ENCODE results near the gene GFOD2.

DNA sequence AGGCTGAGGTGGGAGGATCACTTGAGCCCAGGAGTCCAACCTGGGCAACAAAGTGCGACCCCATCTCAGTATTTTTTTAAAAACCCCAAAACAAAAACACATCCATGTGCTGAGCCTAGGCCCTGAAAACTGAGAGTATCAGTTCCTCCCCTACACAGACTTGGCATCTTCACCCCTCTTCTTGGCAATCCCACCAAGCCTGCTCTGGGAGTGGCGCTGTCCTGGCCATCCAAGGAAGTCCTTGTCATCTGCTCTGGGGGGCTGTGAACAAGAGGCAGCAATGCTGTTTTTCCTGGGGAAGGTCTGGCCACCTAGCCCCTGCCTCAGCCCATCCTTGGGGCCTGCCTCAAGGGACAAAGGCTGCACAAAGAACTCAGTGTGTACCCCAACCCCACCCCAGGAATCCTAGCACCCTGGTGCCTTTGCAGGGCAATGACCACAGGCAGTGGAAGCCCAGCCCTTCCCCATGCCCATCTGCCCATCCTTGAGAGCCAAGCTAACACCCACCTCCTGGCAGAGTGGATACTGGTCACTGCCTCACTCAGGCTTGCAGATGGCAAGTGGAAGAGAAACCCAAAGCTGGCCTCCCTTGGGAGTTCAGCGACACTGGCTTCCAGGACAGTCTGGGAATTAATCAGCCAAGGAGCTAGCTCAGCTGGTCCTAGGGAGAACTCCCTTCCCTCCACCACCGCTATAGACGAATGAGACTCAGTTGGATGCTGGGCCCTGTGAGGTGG lies 14.8 kb upstream of the GFOD2 start:
- TF ChIP-seq POLR2A (IDR thresholded peaks at IDR 0.05; ENCODE audit: low read depth, low read length) (no peak), EZH2 (IDR thresholded peaks at IDR 0.05; ENCODE audit: borderline replicate concordance, low read depth, low read length, severe bottlenecking) (no peak), POLR2AphosphoS5 (IDR thresholded peaks at IDR 0.05; ENCODE audit: insufficient read depth, low read depth, low read length) (no peak), GATA2 (IDR thresholded peaks at IDR 0.05; ENCODE audit: insufficient read depth, insufficient read length, low read depth, low read length) (no peak), MYC (IDR thresholded peaks at IDR 0.05; ENCODE audit: low read depth, low read length) (no peak)
- TF ChIP-seq, protein P1, sequence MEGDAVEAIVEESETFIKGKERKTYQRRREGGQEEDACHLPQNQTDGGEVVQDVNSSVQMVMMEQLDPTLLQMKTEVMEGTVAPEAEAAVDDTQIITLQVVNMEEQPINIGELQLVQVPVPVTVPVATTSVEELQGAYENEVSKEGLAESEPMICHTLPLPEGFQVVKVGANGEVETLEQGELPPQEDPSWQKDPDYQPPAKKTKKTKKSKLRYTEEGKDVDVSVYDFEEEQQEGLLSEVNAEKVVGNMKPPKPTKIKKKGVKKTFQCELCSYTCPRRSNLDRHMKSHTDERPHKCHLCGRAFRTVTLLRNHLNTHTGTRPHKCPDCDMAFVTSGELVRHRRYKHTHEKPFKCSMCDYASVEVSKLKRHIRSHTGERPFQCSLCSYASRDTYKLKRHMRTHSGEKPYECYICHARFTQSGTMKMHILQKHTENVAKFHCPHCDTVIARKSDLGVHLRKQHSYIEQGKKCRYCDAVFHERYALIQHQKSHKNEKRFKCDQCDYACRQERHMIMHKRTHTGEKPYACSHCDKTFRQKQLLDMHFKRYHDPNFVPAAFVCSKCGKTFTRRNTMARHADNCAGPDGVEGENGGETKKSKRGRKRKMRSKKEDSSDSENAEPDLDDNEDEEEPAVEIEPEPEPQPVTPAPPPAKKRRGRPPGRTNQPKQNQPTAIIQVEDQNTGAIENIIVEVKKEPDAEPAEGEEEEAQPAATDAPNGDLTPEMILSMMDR (IDR thresholded peaks at IDR 0.05; ENCODE audit: extremely low read depth in 1 of 2, insufficient read depth in 1 of 2, low read depth in 1 of 2, low read length in 2 of 2), result no peak
- TF ChIP-seq, protein P2, sequence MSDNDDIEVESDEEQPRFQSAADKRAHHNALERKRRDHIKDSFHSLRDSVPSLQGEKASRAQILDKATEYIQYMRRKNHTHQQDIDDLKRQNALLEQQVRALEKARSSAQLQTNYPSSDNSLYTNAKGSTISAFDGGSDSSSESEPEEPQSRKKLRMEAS (IDR thresholded peaks at IDR 0.05; ENCODE audit: insufficient read depth, insufficient read length), result no peak
